RPMI8226 (cell line): ENCODE measurements around the gene NOXO1.

Experiments used
- DNase-seq: peaks from one replicate; pipeline ENCODE4 v3.0.0-alpha.2; 2015

Gene NOXO1

GRCh38 chr16:1938316-1938715, 43.0 kb downstream of the NOXO1 start:
- DNase-seq, result no peak

GRCh38 chr16:1936945-1937479, 44.3 kb downstream of the NOXO1 start:
- no peak for DNase-seq

DNA sequence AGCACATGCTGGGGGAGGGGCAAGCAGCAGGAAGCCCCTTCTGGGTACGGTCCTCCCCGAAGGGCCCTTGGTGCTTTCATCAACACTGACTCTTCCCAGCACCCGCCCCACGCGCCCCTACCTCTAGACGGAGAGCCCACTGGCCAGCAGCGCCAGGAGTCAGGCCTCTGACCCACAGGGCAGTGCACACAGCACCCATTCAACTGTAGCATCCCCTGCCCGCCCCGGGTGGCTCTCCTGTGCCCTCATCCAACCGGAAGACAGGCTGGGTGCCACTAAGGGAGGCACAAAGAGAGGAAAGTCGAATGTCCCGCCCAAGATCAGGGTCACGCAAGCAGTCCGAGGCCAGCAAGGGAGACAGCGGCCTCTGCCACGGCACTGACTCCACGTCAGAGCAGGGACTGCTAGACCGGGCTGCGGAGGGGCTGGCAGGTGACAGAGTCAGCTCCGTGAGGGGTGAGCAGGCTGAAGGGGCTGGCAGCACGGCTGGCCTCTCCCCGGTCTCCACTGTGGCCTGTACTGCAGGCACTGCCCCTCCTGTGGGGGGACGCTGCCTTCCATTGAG, 48.1 kb downstream of the NOXO1 start:
- no peak for DNase-seq

DNA sequence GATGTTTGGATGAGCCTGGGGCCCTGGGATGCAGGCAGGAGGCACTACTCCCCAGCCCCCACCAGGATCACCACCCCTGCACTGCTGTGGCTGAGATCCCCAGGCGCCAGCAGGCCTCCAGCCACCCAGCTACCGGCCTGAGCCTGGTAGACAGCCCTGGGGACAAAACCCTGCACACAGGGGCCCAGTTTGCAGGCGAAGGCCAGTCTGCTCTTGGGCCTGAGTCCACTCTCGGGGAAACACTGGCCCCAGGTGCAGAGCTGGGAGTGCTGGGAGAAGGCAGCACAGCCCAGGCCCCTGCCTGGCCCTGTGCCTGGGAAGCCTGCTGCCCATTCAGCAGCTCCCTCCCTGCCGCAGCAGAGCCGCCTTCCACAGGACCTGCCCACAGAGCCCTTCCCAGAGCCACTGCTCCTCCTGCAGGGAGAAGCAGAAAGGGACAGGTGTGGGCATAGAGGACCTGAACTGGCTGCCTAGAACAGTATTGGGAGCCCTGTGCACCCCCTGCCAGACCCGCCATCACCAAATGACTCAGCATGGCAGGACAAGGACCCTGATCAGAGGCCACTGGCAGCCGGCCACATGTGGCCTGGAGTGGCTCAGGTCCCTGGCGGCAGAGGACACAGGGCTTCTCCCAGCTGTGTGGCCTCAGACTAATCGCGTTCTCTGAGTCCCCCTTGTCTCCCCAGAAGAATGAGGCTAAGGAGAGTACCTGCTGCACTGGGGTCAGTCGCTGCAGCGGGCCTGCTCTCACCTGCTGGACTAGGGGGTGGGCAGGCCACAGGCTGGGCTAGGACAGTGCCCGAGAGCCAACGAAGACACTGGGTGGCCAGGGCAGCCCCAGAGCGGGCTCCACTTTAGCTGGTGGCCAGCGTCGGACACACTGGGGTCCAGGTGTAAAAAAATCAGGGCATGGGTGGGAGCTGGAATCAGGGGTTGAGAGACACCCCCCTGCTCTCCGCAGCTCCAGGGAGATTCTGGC, 48.9 kb downstream of the NOXO1 start:
- peak; percentile 69 for DNase-seq

DNA sequence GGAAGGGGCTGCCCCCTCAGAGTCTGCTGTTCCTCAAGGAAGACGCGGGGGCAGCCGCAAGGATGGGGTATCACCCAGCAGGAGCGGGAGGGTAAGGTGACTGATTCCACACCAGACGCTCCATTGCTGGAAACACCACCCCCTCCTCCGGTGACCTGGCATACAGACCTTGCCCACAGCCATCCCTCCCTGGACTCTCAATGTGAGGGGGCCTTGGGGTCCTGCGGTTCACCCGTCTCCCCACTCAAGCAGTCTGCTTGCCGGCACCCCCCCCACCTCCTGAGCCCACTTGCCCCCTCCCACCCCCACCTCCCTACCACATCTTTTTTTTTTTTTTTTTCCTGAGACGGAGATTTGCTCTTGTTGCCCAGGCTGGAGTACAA, 50.9 kb downstream of the NOXO1 start:
- DNase-seq, result no peak

- DNase-seq, result peak; percentile 94
Measured at GRCh38 chr16:1929578-1930337, 51.5 kb downstream of the NOXO1 start.

DNA sequence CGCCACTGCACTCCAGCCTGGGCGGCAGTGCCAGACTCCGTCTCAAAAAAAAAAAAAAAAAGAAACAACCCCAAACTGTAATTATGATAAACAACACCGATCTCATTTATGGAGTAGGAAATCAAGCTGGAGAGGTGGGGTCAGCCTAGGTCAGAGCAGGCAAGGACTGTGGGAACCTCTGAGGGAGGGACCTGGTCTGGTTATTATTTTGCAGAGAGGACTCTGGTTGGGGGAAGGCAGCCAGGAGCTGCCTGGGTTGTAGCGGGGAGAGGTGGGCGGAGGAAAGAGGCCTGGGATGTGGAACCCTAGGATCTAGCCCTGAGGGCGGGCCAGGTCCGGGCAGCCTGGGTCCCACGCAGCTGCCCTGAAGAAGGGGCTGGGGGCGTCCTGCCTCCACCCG, 52.2 kb downstream of the NOXO1 start:
- peak; percentile 43 for DNase-seq
